ENCODE results near the gene FAM83C.

GRCh38 chr20:35291654-35292503 lies at the start of gene FAM83C:
- TF ChIP-seq CTCF (conservative IDR thresholded peaks at IDR 0.05; ENCODE audit: low read depth, low read length) = no peak
- TF ChIP-seq EZH2 (IDR thresholded peaks at IDR 0.05; ENCODE audit: low read length, unreplicated experiment) = no peak
- no peak for TF ChIP-seq EZH2phosphoT487 (IDR thresholded peaks at IDR 0.05; ENCODE audit: borderline replicate concordance, low read length)
